Dedifferentiated amniotic fluid mesenchymal stem cell (primary cell): ENCODE data around the gene SIK3.
"Not testable (repeated sequence)": the region's sequence is repeated elsewhere in the genome, so short reads cannot be mapped to it uniquely, and the experiment has no call there.

Experiments
- DNase-seq: peaks from one replicate; pipeline ENCODE4 v3.0.0-alpha.2; 2016; ENCODE audit errors: extremely low spot score

Gene SIK3

GRCh38 chr11:116842117-116842516 lies 256.1 kb downstream of the SIK3 start:
- no peak for DNase-seq

GRCh38 chr11:116840746-116841296 lies 257.4 kb downstream of the SIK3 start:
- DNase-seq: no peak

GRCh38 chr11:116840224-116840745 lies 257.9 kb downstream of the SIK3 start:
- no peak for DNase-seq

GRCh38 chr11:116838321-116839084 lies 259.7 kb downstream of the SIK3 start:
- DNase-seq: no peak

GRCh38 chr11:116837231-116838091 lies 260.8 kb downstream of the SIK3 start, which contains the start of gene APOA1:
Gene APOA1 (minus strand): TSS chr11:116837622. CDS start chr11:116837387, 235 bp downstream.
- DNase-seq: no peak

- DNase-seq: no peak
These were observed 261.6 kb downstream of the SIK3 start for GRCh38 chr11:116836632-116836991.

GRCh38 chr11:116835791-116836631 lies 262.2 kb downstream of the SIK3 start:
- DNase-seq: peak; percentile 71

- DNase-seq: no peak
These were observed 263.0 kb downstream of the SIK3 start for GRCh38 chr11:116835042-116835772.

GRCh38 chr11:116834535-116835041 lies 263.6 kb downstream of the SIK3 start:
- DNase-seq: not testable (repeated sequence)

GRCh38 chr11:116833816-116834534 lies 264.3 kb downstream of the SIK3 start:
- no peak for DNase-seq

GRCh38 chr11:116833491-116833815 lies 264.8 kb downstream of the SIK3 start:
- DNase-seq: no peak

- no peak for DNase-seq
These were observed 265.6 kb downstream of the SIK3 start for GRCh38 chr11:116832350-116833290.

GRCh38 chr11:116831790-116832349 lies 266.4 kb downstream of the SIK3 start:
- DNase-seq: no peak

GRCh38 chr11:116830184-116830912 lies 267.9 kb downstream of the SIK3 start:
- DNase-seq: no peak

GRCh38 chr11:116829525-116830183 lies 268.6 kb downstream of the SIK3 start, which contains the start of gene APOC3:
Gene APOC3 (plus strand): TSS chr11:116829907. CDS start chr11:116830583, 676 bp downstream.
- no peak for DNase-seq

GRCh38 chr11:116828632-116829524 lies 269.4 kb downstream of the SIK3 start:
- DNase-seq: no peak
